Measurements from ENCODE around the gene TEAD1. TPM values are rescaled to one million over a fixed set of nuclear protein-coding genes. Genes with fewer than 3 reads are reported as not detected.

TEAD1 gene
- total RNA-seq, 1 donor from 2014 or later, result 17.6 TPM

- DNase-seq (ENCODE audit: low read depth) (no peak), FAIRE-seq (no peak)
- no peak for TF ChIP-seq CTCF (IDR thresholded peaks at IDR 0.05; ENCODE audit: insufficient read depth, low read length, severe bottlenecking)
- Histone ChIP-seq H3K36me3 (ENCODE audit: control insufficient read depth, insufficient read depth, low read length) (peaks cover 2% of the 10 kb centered on the region), H3K27me3 (ENCODE audit: control insufficient read depth, insufficient read depth, low read length) (no peaks in the 10 kb centered on the region), H3K4me3 (ENCODE audit: low read depth, low read length) (no peak overlapping the region)
Measured at GRCh38 chr11:12952094-12952493, 277.9 kb downstream of the TEAD1 start.

GRCh38 chr11:12958986-12959385, 284.8 kb downstream of the TEAD1 start:
- TF ChIP-seq CTCF (IDR thresholded peaks at IDR 0.05; ENCODE audit: insufficient read depth, low read length, severe bottlenecking), result no peak
- FAIRE-seq, result no peak
- Histone ChIP-seq H3K27me3 (ENCODE audit: control insufficient read depth, insufficient read depth, low read length) (no peaks in the 10 kb centered on the region), H3K4me3 (ENCODE audit: low read depth, low read length) (no peak overlapping the region), H3K36me3 (ENCODE audit: control insufficient read depth, insufficient read depth, low read length) (peaks cover 14% of the 10 kb centered on the region)
- peak; percentile 39 for DNase-seq (ENCODE audit: low read depth)

- H3K4me3 ChIP-seq (ENCODE audit: low read depth, low read length), result no peak overlapping the region
- no peaks in the 10 kb centered on the region for H3K27me3 ChIP-seq (ENCODE audit: control insufficient read depth, insufficient read depth, low read length)
- no peak for TF ChIP-seq CTCF (IDR thresholded peaks at IDR 0.05; ENCODE audit: insufficient read depth, low read length, severe bottlenecking)
- H3K36me3 ChIP-seq (ENCODE audit: control insufficient read depth, insufficient read depth, low read length), result peaks cover 17% of the 10 kb centered on the region
- no peak for DNase-seq (ENCODE audit: low read depth)
- no peak for FAIRE-seq
Measured at GRCh38 chr11:12961615-12962014, 287.4 kb downstream of the TEAD1 start.

GRCh38 chr11:12962306-12962705, 288.1 kb downstream of the TEAD1 start:
- no peak for DNase-seq (ENCODE audit: low read depth)
- no peak overlapping the region for H3K4me3 ChIP-seq (ENCODE audit: low read depth, low read length)
- no peaks in the 10 kb centered on the region for H3K27me3 ChIP-seq (ENCODE audit: control insufficient read depth, insufficient read depth, low read length)
- no peak for FAIRE-seq
- no peak for TF ChIP-seq CTCF (IDR thresholded peaks at IDR 0.05; ENCODE audit: insufficient read depth, low read length, severe bottlenecking)
- H3K36me3 ChIP-seq (ENCODE audit: control insufficient read depth, insufficient read depth, low read length), result peaks cover 17% of the 10 kb centered on the region

- no peaks in the 10 kb centered on the region for H3K27me3 ChIP-seq (ENCODE audit: control insufficient read depth, insufficient read depth, low read length)
- TF ChIP-seq CTCF (IDR thresholded peaks at IDR 0.05; ENCODE audit: insufficient read depth, low read length, severe bottlenecking), result no peak
Measured at GRCh38 chr11:12963051-12963450, 288.8 kb downstream of the TEAD1 start.

GRCh38 chr11:12963792-12964536, 289.7 kb downstream of the TEAD1 start:
- peak; percentile 58 for TF ChIP-seq CTCF (IDR thresholded peaks at IDR 0.05; ENCODE audit: insufficient read depth, low read length, severe bottlenecking)
- Histone ChIP-seq H3K4me3 (ENCODE audit: low read depth, low read length) (no peak overlapping the region), H3K36me3 (ENCODE audit: control insufficient read depth, insufficient read depth, low read length) (peaks cover 18% of the 10 kb centered on the region), H3K27me3 (ENCODE audit: control insufficient read depth, insufficient read depth, low read length) (no peaks in the 10 kb centered on the region)
- no peak for FAIRE-seq
- DNase-seq (ENCODE audit: low read depth), result peak; percentile 29

More at GRCh38 chr11:12963051-12963450, 288.8 kb downstream of the TEAD1 start:
- Histone ChIP-seq H3K4me3 (ENCODE audit: low read depth, low read length) (no peak overlapping the region), H3K36me3 (ENCODE audit: control insufficient read depth, insufficient read depth, low read length) (peaks cover 17% of the 10 kb centered on the region)
- no peak for DNase-seq (ENCODE audit: low read depth)
- no peak for FAIRE-seq

All from bronchial epithelial cell (primary cell).